Activated CD8-positive, alpha-beta memory T cell treated with anti-CD3 and anti-CD28 coated beads, Interleukin-2, amount 50 U/mL, for 1 hour (primary cell): ENCODE data around the gene QRICH1.

Experiments used
- DNase-seq: peaks from one replicate; pipeline ENCODE4 v3.0.0-alpha.2; 2020; ENCODE audit errors: extremely low read depth

Gene QRICH1

DNA sequence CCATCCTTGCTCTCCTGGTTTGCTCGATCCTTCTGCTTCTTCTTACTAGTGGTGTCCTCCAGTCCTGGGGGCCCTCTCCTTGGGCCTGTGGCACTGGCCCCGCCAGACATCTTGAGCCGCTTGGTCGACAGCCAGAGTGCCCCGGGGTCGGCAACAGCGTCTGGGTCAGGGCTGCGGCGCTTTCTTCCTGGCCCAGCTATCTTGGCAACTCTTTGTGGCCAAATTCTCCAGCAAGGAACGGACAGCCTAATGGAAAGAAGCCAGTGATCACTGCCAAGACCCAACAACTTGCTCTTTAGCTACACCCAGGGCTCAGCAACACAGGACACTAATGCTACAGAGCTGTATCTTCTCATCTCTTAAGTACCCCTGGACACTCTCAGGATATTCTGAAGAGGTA is 25.2 kb upstream of the QRICH1 start:
- no peak for DNase-seq

DNA sequence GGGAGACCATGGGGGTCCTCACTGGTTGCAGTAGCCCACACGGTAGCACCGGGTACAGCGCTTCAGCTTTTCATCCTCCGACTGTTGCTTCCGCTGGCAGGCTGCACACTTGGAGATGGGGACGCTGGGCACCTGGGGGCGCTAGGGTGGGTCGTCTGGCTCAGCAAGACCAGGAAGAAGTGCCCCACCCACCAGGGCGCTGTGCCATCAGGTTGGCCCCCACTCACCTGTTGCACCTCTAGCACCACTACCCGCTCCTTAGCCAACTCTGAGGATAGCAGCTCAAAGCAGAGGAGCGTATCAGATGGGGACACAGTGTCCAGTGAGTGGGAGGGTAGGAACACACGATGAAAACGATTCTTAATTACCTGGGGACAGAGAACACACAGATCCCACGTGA is 18.4 kb upstream of the QRICH1 start:
- no peak for DNase-seq

DNA sequence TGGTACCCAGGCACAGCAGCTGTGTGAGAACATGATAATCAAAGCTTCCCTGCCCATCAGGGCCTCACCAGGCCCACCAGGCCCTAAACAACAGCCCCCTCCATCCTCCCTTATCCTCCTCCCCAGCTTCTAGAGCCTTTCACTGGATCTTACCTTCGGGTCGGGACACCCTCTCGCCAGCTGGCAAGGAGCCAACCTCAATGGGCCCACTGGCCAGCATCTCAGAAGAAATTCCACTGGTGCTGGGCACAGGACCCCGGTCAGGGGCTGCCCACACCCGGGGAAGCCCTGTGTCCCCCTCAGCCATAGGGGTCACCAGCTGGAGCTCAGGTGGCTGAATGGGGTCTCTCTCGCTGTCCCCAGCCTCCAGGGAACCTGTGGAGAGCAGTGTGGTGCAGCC is 17.5 kb upstream of the QRICH1 start:
- no peak for DNase-seq

DNA sequence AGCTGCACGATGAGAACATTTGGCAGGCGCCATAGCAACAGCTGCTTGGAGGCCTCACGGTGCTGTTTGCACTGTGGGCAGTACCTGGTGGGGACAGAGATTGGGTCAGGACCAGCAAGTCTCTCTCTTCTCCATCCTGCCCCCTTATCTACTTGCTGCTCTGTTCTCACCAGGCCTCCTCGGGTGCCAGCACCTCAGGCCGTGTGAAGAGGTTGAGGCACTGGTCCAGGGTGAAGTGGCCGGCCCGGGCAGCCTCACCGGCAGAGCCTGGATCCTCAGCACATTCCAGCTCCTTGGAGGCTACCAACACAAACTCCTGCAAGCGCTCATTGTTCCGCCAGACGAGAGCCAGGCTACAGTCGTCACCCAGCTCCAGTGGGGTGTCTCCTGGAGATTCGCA is 16.9 kb upstream of the QRICH1 start:
- DNase-seq = no peak

DNA sequence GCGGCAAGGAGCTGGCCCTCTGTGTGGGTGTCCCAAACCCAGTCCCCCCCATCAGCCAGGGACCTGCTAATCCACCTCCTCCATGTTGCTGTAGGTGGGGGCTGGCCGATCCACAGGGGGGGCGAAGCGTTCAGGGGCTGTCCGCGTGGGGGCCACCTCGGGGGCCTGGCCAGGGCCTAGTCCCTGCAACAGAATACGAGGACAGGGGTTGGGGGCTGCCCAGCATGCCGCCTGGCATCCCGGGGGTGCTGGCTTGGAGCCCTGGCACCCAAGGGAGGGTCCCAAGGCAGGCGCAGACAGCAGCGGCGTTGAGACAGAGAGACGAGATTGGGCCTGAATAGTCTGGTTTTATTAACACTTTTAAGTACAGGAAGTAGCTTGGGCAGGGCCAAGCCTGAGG is 14.5 kb upstream of the QRICH1 start:
- no peak for DNase-seq

DNA sequence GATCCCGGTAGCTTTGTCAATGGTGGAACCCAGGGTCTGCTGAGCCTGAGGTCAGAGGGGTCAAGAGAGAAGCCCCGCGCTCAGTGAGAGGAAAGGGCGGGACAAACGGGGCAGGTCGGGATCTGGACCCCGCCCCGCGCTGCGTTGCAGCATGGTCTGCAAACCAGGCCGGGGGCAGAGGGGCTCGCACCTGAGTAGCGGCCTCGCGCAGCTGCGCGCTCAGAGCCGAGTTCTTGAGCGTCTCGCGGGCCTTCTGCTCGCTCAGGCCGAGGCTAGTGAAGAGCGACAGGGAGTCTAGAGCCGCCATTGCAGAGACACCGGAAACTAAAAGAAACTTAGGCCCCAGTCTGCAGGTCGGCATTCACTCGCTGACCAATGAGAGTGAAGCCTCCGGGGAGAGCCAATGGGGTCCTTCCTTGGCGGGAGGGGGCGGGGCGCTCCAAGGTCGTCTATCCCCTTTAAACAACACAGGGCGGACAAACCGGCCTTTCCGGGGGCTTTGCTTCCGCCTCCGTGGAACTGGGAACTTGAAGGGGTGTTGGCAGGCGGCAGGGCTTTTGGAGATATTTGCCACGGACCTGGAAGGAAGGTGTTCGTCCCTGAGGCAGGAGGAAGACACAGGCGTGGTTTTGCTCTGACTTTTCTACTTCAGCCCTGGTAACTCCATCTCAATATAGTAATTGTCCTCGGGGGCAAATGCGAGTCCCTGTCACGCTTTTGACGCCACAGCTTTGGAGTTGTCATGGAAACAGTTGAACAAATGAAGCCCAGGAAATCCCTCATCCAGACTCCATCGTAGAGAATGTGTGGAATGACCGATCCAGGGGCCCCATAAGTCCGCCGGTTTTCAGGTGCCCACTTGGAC is 10.8 kb upstream of the QRICH1 start, which contains the start of gene QARS1:
Gene QARS1, minus strand, starts transcription at position 331 of the 865 bp plus-strand sequence. Its CDS starts 24 bp downstream, at position 307.
- DNase-seq = peak; percentile 60

DNA sequence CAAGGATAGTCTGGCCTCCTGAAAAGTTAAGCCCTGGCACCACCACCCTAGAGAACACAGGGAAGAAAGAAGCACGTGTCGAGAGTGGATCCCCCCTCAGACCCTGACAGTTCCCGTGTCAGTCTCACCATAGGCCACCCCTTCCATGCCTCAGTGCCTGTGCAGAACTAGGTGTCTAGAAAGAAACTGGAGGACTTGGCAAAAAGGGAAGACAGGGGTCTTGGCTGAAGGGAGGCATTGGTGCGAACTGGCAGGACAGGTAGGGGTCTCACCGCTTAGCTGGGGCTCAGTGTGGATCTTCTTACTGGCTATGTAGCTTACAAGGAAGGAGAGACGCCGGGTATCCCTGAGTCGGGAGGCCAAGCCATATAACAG is 10.2 kb upstream of the QRICH1 start:
- DNase-seq = no peak

DNA sequence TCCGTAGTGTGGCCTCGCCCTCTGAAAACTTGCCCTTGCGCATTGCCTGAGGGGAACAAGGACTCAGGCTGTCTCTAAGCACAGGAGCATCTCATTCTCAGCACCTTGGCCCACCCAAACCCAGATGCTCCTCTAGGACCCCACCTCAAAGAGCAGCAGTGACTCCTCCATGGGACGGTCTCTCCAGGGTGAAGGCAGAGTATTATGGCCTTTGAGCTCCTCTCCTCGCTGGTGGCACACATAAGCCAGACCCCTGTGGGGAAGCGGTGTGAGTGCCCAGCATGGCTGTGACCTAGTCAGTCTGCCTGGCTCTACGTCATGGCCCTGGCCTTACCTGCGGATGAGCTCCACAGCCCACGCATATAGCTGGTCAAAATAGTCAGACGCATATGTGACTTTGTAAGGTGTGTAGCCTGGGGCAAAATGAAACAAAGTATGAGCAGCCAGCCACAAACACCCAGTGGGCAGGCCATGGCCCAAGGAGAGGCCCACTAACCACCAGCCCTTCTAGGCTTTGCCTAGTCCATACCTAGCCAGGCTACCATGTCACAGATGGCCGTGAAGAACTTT is 6.3 kb upstream of the QRICH1 start:
- DNase-seq = no peak

DNA sequence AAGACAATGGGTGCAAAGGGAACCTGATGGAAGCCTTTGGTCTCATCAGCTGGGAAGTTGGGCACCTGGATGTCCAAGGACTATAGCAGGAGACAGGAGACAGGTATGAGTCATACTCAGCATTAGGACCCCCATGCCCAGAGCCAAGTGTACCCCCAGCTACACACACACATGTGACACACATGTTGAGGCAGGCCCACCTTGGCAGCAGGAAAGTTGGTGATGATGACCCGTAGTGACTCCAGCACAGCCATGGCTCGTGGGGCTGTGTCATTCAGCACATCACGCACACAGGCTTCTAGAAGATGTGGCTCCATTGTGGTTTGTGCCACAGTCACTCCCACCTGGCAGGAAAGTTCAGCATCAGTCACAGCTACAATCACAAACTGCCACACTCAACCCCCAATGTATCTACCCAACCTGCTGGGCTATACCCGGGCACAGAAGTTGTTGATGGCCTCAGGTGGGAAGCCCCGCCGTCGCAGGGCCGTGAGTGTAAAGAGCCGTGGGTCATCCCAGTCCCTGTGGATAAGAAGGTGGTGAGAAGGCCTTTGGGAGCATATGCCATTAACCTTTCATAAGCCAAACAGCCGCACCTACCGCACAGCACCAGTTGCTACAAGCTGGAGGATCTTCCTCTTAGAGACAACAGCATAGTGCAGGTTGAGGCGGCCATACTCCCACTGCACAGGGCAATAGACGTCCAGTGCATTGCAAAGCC is 5.2 kb upstream of the QRICH1 start:
- no peak for DNase-seq

DNA sequence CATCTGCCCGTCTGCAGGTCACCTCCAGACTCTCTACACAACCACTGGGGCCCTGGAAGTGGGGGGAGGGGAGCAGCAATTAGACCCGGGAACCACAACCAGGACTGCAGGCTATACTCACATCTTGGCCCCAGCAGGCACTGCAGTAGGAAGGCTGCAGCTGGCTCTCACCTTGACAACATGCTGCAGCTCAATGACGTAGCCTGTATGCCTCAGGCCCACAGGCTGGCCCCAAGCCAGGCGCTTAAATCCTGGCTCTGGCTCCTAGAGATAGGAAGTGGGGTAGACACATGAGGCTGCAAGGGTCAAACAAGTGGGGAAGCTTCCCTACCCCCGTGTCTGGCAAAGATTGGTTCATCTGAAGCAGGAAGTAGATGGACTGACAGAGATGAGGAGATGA is 4.6 kb upstream of the QRICH1 start:
- DNase-seq = no peak

DNA sequence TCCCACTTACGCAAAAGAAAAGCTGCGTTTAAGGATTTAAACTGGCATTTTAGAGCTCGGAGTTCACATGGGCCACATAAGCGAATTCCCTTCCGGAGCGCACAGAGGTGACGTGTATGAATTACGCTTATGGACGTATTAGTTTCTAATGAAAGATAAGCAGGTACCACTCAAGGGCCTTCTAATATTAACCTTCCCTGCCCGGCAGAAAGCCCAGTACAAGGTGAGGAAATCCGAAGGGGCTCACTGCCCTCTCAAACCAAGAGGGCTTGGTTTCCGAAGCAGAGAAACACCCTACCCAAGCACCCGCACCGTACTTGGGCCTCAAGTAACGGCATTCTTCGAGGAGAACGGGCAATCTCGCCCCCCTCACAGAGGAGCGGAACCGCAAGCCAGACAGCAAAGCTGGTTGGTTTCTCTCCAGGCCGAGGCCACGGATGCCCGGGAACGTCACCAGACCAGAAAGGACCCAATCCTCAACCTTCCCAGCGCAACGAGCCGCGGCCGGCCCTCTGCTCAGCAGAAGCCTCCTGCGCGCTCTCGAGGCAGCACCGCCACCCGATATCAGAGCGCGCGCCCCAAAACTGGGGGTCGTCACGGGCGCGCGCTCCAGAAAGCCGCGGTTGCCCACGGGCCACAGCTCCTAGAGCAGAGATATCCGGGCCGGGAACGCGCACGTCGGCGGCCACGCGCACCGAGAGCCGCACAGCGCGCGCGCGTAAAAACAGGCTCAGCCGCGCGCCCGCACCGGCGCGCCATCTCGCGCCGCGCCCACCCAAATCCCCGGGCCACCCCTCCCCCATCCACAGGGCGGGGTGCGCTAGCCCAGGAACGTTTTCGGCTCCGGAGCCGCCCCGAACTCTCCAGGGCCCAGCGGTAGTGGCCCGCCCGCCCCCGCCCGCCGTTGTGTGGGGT is 676 bp downstream of the QRICH1 start:
- peak; percentile 24 for DNase-seq

DNA sequence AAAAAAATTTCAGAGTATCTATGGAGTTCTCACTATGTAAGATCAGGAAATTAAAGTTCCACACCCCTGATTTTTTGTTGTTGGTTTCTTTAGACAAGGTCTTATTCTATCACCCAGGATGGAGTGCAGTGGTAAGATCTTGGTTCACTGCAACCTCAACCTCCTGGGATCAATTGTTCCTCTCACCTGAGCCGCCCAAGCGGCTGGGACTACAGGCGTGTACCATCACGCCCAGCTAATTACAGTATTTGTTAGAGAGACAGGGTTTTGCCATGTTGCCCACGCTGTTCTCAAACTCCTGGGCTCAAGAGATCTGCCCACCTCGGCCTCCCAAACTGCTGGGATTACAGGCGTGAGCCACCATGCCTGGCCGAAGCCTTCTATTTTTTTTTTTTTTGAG is 12.4 kb downstream of the QRICH1 start:
- no peak for DNase-seq

DNA sequence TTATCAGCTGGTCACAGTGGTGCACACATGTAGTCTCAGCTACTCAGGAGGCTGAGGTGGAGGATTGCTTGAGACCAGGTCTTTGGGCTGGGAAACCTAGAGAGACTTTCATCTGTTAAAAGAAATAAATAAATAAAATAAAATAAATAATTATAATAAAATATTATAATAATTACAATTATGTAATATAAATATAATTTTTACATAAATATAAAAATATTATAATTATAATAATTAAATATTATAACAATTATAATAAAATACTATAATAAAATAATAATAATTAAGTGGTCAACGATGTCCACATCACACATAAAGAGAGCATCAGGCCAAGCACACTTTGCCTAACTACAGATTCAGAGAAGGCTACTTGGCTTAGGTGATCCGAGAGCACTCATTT is 14.6 kb downstream of the QRICH1 start:
- DNase-seq = no peak

DNA sequence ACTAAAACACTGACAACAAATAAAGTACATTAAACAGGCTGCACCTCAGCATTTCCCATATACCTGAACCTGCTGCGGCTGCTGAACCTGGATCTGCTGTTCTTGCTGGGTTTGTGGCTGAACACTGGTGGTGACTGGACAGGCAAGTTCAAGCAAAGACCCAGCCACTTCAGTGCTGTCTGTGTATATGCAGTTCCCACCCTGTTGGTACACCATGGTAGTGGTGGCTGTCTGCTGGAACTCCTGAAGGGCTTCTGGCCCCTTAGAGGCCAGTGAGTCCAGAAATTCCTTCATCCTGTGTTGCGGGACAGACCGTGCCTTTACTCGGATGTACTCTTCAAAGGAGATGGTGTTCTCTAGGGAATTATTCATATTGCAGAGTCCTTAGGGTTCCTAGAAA is 17.2 kb downstream of the QRICH1 start:
- no peak for DNase-seq

DNA sequence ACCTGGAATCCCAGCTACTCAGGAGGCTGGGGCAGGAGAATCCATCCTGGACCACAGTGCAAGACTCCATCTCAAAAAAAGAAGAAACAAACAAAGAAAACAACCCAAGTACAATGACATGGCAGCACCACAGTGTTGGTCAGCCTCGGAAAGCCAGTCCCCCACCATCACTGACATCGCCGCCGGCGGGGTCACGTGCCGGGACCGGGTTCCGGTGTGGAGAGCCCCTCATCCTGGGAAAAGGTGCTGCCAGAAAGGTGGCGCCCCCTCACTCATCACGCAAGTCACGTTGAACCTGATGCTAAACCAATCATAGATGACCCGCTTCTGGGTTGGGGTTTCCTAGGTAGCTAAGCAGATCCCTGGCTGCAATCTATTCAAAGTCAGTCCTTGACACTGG is 17.8 kb downstream of the QRICH1 start:
- no peak for DNase-seq

DNA sequence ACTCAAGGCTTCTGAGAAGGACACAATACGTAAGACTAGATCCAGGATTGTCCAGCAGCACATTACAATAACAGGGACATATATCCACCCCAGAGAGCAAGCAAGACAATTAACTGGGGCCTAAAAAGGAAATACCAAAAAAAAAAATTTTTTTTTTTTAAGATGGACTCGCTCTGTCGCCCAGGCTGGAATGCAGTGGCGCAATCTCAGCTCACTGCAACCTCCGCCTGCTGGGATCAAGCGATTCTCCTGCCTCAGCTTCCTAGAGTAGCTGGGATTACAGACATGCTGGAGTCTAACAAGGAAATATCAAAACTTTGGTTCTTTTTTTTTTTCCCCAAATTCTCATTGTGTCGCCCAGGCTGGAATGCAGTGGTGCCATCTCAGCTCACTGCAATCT is 35.9 kb downstream of the QRICH1 start:
- no peak for DNase-seq

DNA sequence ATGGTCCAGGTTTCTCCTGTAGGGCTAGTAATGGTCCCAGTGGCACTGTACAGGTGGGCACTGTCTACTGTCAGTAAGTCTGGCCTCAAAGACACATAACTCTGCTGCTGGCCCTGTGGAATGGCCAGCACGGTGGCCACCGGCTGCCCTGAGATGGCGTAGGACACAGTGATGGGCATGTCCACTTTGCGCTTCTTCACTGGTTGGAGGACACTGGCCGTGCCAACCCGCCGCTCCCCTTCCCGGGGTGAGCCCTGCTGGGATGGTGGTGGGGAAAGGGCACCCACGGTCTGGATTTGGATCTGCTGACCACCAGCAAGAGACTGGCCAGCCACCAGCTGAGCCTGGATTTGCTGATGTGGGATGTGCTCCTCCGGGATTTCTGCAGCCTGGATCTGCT is 36.6 kb downstream of the QRICH1 start:
- no peak for DNase-seq

DNA sequence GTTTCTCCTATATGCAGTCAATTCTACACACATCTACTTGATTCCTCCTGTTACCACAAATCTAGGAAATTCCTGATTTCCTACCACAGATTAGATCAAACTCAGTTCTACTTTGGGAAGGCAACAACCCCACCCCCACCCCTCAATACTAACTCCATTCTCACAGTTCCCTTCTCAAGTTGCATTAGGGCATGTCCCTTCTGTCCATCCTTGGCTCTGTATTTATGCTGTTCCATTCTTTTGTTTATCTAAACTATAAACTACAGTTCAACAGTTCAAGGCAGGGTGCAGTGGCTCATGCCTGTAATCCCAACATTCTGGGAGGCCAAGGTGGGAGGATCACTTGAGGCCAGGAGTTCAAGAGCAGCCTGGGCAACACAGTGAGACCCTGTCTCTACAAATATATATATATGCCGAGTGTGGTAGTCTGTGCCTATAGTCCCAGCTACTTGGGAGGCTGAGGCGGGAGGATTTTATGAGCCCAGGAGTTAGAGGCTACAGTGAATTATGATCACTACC is 39.5 kb downstream of the QRICH1 start:
- no peak for DNase-seq

DNA sequence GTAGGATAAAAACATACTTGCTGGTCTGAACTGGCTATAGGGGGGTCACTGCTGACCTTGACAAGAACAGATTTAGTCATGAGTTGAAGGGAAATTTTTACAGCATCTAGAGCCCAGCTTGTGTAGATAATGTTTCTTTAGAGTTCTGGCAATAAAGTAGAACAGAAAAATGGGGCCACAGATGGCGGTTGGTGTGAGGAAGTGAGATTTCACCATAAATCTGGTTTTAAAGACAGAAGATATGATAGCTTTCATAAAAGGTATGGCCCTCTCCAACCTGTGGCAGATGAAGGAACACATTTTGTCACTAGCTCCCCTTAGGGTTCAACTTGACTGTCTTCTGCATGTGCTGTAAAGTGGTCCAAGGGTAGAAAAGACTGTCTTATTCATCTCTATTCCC is 40.3 kb downstream of the QRICH1 start:
- no peak for DNase-seq

DNA sequence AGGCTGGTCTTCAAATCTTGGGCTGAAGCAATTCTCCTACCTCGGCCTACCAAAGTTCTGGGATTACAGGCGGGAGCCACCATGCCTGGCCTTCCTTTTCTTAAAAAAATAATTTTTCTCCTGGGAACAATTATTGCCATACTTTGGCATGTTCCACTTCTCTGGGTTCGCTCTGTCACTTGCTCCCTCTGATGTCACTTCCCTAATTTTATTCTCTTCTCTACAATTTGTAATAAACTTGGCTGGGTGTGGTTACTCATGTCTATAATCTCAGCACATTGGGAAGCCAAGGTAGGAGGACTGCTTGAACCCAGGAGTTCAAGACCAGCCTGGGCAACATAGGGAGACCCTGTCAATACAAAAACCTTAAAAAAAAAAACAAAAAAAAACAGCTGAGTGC is 58.6 kb downstream of the QRICH1 start:
- no peak for DNase-seq

DNA sequence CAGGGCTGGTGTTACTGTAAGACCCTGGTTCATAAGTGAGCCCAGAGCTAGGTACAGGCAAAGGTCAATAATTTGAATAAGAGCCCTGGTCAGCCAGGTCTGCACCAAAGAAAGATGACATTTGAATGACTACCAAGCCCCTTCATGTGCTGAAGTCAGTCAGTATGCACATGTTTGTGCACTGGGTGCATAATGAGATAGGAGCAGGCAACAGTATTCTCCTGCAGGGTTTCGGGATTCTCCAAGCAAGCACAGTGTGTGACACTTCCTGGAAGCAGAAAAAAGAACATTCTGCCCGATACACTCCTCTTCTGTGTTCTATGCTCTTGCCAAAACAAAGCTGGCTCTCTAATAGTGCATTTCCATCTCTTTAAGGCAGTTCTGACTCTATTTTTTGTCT is 59.2 kb downstream of the QRICH1 start:
- DNase-seq = no peak
